NOMO-1 (cell line): ENCODE data around the gene HACE1.
"Not testable (repeated sequence)": the region's sequence is repeated elsewhere in the genome, so short reads cannot be mapped to it uniquely, and the experiment has no call there.

Source experiments
- DNase-seq, 2 experiments: peaks; one replicate each; lab custom pipeline; 2025; ENCODE audit not compliant: unreplicated experiment in 2 of 2; lab: John Stamatoyannopoulos, UW

Gene HACE1

GRCh38 chr6:104859225-104860146, at the start of gene HACE1:
TSS of gene HACE1 (minus strand) at chr6:104859919. CDS start at chr6:104859642, 277 bp downstream.
- DNase-seq = peak; percentile 85 to 91

GRCh38 chr6:104908888-104909525, 49.3 kb upstream of the HACE1 start:
- DNase-seq = no peak

GRCh38 chr6:104908031-104908887, 48.5 kb upstream of the HACE1 start:
- no peak for DNase-seq

GRCh38 chr6:104898893-104899292, 39.2 kb upstream of the HACE1 start:
- not testable (repeated sequence) for DNase-seq

GRCh38 chr6:104896914-104897313, 37.2 kb upstream of the HACE1 start:
- no peak for DNase-seq

- no peak for DNase-seq
These were observed 28.3 kb upstream of the HACE1 start for GRCh38 chr6:104888066-104888465.

GRCh38 chr6:104887350-104887749, 27.6 kb upstream of the HACE1 start:
- DNase-seq = peak in 1 of 2 experiments; percentile 4

- DNase-seq = no peak
These were observed 25.9 kb upstream of the HACE1 start for GRCh38 chr6:104885518-104886043.

- no peak for DNase-seq
These were observed 25.3 kb upstream of the HACE1 start for GRCh38 chr6:104884867-104885517.

- DNase-seq = no peak
These were observed 22.4 kb upstream of the HACE1 start for GRCh38 chr6:104881964-104882668.

- DNase-seq = no peak
These were observed 2.7 kb upstream of the HACE1 start for GRCh38 chr6:104862456-104862855.

GRCh38 chr6:104860221-104860620, 502 bp upstream of the HACE1 start:
- no peak for DNase-seq

- DNase-seq = no peak
These were observed 1.1 kb downstream of the HACE1 start for GRCh38 chr6:104858642-104859041.

GRCh38 chr6:104855507-104855906, 4.2 kb downstream of the HACE1 start:
- DNase-seq = no peak

GRCh38 chr6:104847721-104848120, 12.0 kb downstream of the HACE1 start:
- DNase-seq = not testable (repeated sequence)

- DNase-seq = no peak
These were observed 16.5 kb downstream of the HACE1 start for GRCh38 chr6:104843229-104843628.

- no peak for DNase-seq
These were observed 22.6 kb downstream of the HACE1 start for GRCh38 chr6:104837158-104837557.

GRCh38 chr6:104836479-104837020, 23.2 kb downstream of the HACE1 start:
- not testable (repeated sequence) for DNase-seq

- no peak for DNase-seq
These were observed 23.9 kb downstream of the HACE1 start for GRCh38 chr6:104835782-104836181.
